NOMO-1 treated with DMSO at 0.1 percent for 48 hours (cell line): ENCODE results near the gene ZNF883.
A peak's percentile ranks its signal among the peaks of the same experiment; 100 is the strongest.

Source experiments
- DNase-seq: peaks from one replicate; lab custom pipeline; 2025; ENCODE audit not compliant: unreplicated experiment; lab: John Stamatoyannopoulos, UW

ZNF883 gene

DNA sequence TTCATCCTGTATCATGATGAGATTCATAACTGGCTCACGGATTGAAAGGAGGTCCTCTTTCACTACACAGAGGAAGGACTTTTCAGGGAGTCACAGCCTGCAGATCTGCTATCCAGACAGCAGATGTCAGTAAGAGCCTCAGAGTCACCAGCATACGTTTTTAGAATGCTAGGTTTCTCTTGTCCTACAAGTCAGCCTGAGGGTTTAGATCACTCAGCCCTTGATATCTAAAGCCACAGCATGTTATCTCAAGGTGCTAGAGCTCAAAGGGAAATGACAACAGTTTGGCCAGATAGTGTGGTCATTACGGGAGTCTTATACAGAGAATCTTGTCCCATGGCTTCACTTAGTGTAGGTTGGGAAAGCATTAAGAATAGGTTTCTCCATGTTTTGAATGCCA, 90.4 kb downstream of the ZNF883 start:
- DNase-seq, result peak; percentile 58

GRCh38 chr9:112917987-112918362, 94.0 kb downstream of the ZNF883 start:
- no peak for DNase-seq

DNA sequence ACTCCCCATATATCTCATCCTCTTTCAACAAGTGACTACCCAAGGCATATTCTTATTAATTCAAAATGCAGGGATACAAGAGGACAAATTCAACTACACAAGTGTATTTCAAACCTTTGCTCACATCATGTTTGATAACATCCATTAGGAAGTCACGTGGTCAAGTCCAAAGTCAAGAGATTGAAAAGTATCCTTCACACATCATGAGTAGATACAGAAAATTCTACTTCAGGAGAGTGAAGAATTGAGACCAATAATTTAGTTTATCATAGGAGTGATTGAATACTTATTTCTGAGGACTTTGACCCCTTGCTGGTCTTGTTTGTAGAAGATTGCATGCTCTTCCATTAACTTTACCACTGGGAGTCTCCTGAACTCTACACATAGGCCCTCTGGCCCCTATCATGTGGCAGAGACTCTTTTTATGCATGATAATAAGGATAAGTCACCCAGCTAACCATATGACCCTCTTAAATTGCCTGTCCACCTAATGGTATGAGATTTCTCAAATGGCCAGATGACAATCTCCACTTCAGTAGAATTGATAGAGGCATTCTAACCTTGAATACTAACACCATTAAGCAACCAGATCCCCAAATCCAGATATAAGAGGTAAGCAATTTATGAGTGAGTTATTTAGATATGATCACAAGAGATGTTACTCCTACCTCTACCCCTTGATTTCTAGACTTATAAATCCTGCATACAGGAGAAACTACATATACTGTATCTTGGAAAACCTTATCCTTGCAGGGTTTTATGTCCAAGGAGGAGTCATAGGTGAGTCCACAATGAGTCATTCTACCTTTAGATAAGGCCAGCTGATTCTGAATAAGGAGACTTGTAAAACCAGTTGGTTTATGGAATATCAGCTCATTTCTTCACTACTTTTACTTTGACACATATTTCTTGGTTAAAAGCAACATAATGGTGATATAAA, 94.7 kb downstream of the ZNF883 start:
- DNase-seq, result no peak

GRCh38 chr9:112914524-112914923, 97.5 kb downstream of the ZNF883 start:
- no peak for DNase-seq

GRCh38 chr9:112913326-112913725, 98.7 kb downstream of the ZNF883 start:
- no peak for DNase-seq

DNA sequence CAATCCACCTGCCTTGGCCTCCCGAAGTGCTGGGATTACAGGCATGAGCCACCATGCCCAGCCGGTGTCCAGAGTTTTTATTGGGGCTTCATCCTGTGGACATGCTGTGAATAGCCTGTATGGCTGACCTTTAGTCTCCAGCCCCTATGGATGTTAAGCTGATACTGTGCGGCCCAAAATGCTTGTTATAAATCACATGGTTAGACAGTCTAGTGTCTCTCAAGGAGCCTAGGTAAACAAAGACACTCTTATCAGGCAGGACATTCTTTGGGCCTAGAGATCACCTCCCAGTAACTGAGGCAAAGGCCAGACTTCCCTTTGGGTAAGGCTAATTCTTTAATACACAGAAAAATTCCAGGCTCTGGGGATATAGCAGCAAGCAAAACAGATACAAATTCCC, 99.4 kb downstream of the ZNF883 start:
- DNase-seq, result no peak

DNA sequence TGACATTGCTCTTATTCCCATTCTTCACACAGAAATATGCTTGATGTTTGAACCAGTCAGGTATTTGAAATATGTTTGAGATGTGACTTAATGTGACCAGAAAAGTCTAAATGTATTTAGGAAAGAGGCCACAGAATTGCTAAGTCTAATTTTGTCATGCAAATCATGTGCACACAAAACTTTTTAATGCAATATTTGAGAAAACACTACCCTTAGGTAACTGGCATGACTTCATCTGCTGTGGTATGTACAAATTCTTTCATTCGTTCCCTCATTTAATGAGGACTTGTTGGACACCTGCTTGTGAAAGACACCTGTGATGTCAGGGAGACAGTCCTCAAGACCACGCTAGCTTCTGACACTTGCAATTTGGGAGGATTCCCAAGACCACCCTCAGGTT, 100.3 kb downstream of the ZNF883 start:
- no peak for DNase-seq
